Measurements from ENCODE around the gene ADIRF. TPM values are rescaled to one million over a fixed set of nuclear protein-coding genes. Genes with fewer than 3 reads are reported as not detected.
"Not testable (repeated sequence)": the region's sequence is repeated elsewhere in the genome, so short reads cannot be mapped to it uniquely, and the experiment has no call there.

ADIRF gene
- total and polyA plus RNA-seq, 10 donors: 23.9 to 139 (median 56.7) TPM

DNA sequence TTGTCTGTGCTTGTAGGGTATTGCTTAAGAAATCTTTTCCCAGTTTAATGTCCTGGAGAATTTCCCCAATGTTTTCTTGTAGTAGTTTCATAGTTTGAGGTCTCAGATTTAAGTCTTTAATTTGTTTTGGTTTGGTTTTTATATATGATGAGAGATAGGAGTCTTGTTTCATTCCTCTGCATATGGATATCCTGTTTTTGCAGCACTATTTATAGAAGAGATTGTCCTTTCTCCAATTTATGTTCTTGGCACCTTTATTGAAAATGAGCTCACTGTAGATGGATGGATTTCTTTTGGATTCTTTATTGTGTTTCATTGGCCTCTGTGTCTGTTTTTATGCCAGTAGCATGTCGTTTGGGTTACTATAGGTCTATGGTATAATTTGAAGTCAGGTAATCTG lies 20.2 kb downstream of the ADIRF start:
- no peaks in the 10 kb centered on the region for H3K4me1 ChIP-seq
- no peak for DNase-seq
- H3K27ac ChIP-seq: no peak overlapping the region
- H3K4me3 ChIP-seq: no peak overlapping the region
- intact Hi-C loops (cut with DNase I; ENCODE audit: low total_unique reads): no loop called here
- 54 to 88% (median 67%) methylated on average over 1 of the region's 1 CpG for WGBS, 5 donors
- H3K27me3 ChIP-seq (replicated peaks in 1 of 7): no peaks in the 10 kb centered on the region
- no peaks in the 10 kb centered on the region for H3K36me3 ChIP-seq
- H3K9me3 ChIP-seq: no peaks in the 10 kb centered on the region
- TF ChIP-seq CTCF (IDR thresholded peaks at IDR 0.05 in 8 of 11, conservative IDR thresholded peaks at IDR 0.05 in 3 of 11) (no peak), POLR2AphosphoS5 (IDR thresholded peaks at IDR 0.05) (no peak), POLR2A (IDR thresholded peaks at IDR 0.05) (no peak)

- intact Hi-C loops (cut with DNase I; ENCODE audit: low total_unique reads); DNase-seq; H3K36me3 ChIP-seq; H3K9me3 ChIP-seq; H3K27me3 ChIP-seq (replicated peaks in 1 of 7); H3K4me3 ChIP-seq; H3K4me1 ChIP-seq; H3K27ac ChIP-seq: not testable (repeated sequence)
- 77 to 85% (median 80%) methylated on average over 12 of the region's 12 CpGs for WGBS, 5 donors
Observed at GRCh38 chr10:86991362-86991761, 23.1 kb downstream of the ADIRF start.

- intact Hi-C loops (cut with DNase I; ENCODE audit: low total_unique reads): no loop called here
- Histone ChIP-seq H3K27me3 (replicated peaks in 1 of 7) (no peaks in the 10 kb centered on the region), H3K27ac (no peak overlapping the region), H3K36me3 (no peaks in the 10 kb centered on the region), H3K4me3 (no peak overlapping the region), H3K4me1 (no peaks in the 10 kb centered on the region), H3K9me3 (no peaks in the 10 kb centered on the region)
- TF ChIP-seq POLR2A (IDR thresholded peaks at IDR 0.05) (no peak), CTCF (IDR thresholded peaks at IDR 0.05 in 8 of 11, conservative IDR thresholded peaks at IDR 0.05 in 3 of 11) (no peak), POLR2AphosphoS5 (IDR thresholded peaks at IDR 0.05) (no peak)
- DNase-seq: no peak
Observed at GRCh38 chr10:86992456-86992855, 24.2 kb downstream of the ADIRF start.

DNA sequence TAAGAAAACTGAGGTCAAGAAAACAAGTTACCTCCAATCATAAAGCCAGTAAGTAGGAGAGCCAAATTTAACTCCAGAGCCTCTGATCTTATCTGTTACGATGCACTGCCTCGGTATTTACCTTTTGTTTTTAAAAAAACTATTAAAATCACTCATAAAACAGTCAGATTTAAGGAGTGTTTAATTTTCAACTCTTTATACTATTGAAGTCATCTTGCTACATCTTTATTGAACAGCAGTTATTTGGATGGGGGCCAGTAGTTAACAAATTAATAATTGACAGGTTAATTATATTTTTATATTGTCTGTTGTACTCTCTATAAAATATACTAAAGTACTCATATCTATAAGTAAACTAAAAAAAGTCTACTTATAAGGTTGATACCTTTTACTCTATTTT lies 24.6 kb downstream of the ADIRF start:
- WGBS, 5 donors: 83 to 96% (median 85%) methylated on average over 2 of the region's 2 CpGs
- intact Hi-C loops (cut with DNase I; ENCODE audit: low total_unique reads): no loop called here
- H3K27me3 ChIP-seq (replicated peaks in 1 of 7): no peaks in the 10 kb centered on the region
- no peaks in the 10 kb centered on the region for H3K9me3 ChIP-seq
- no peak overlapping the region for H3K27ac ChIP-seq
- H3K4me1 ChIP-seq: no peaks in the 10 kb centered on the region
- no peak for DNase-seq
- no peaks in the 10 kb centered on the region for H3K36me3 ChIP-seq
- H3K4me3 ChIP-seq: no peak overlapping the region
- TF ChIP-seq POLR2A (IDR thresholded peaks at IDR 0.05): no peak

- H3K9me3 ChIP-seq; H3K27ac ChIP-seq; intact Hi-C loops (cut with DNase I; ENCODE audit: low total_unique reads); DNase-seq; H3K4me1 ChIP-seq; H3K4me3 ChIP-seq; H3K36me3 ChIP-seq; H3K27me3 ChIP-seq (replicated peaks in 1 of 7): not testable (repeated sequence)
- 49 to 60% (median 58%) methylated on average over 6 of the region's 6 CpGs for WGBS, 5 donors
Observed at GRCh38 chr10:86999802-87000403, 31.6 kb downstream of the ADIRF start.

GRCh38 chr10:87000491-87000890 lies 32.2 kb downstream of the ADIRF start:
- 72 to 89% (median 76%) methylated on average over 3 of the region's 3 CpGs for WGBS, 5 donors
- intact Hi-C loops (cut with DNase I; ENCODE audit: low total_unique reads): no loop called here
- Histone ChIP-seq H3K4me3 (no peak overlapping the region), H3K27me3 (replicated peaks in 1 of 7) (no peaks in the 10 kb centered on the region), H3K27ac (no peak overlapping the region), H3K9me3 (no peaks in the 10 kb centered on the region), H3K4me1 (no peaks in the 10 kb centered on the region), H3K36me3 (no peaks in the 10 kb centered on the region)
- TF ChIP-seq POLR2A (IDR thresholded peaks at IDR 0.05) (no peak), CTCF (IDR thresholded peaks at IDR 0.05 in 8 of 11, conservative IDR thresholded peaks at IDR 0.05 in 3 of 11) (no peak), POLR2AphosphoS5 (IDR thresholded peaks at IDR 0.05) (no peak)
- no peak for DNase-seq

GRCh38 chr10:87007124-87007523 lies 38.8 kb downstream of the ADIRF start:
- 44 to 83% (median 75%) methylated on average over 1 of the region's 1 CpG for WGBS, 5 donors

DNA sequence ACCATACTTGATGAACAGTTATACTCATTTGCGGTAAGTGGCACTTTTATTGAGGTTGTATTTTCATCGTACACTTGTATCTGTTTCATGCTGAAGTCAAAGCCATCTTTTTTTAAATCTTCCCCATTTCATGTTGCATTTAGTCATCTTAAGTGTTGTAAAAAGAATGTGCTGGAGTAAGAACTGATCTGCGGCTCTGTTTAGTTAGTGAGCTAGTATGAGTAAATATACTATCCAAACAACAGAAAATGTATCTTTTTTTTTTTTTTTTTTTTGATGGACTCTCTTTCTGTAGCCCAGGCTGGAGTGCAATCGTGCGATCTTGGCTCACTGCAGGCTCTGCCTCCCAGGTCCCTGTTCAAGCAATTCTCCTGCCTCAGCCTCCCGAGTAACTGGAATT lies 39.4 kb downstream of the ADIRF start:
- intact Hi-C loops (cut with DNase I; ENCODE audit: low total_unique reads); DNase-seq; H3K27me3 ChIP-seq (replicated peaks in 1 of 7); H3K9me3 ChIP-seq; H3K4me3 ChIP-seq; H3K27ac ChIP-seq; H3K4me1 ChIP-seq; H3K36me3 ChIP-seq: not testable (repeated sequence)
- 86 to 98% (median 94%) methylated on average over 4 to 6 of the region's 6 CpGs for WGBS, 5 donors

More at GRCh38 chr10:87007124-87007523, 38.8 kb downstream of the ADIRF start:
- H3K4me1 ChIP-seq; H3K9me3 ChIP-seq; DNase-seq; H3K27ac ChIP-seq; intact Hi-C loops (cut with DNase I; ENCODE audit: low total_unique reads); H3K36me3 ChIP-seq; H3K27me3 ChIP-seq (replicated peaks in 1 of 7); H3K4me3 ChIP-seq: not testable (repeated sequence)

Data from spleen (tissue), 11 donors.